ENCODE measurements around the gene CDH5.

The CDH5 gene

GRCh38 chr16:66353055-66353454 lies 13.4 kb upstream of the CDH5 start:
- DNase-seq = no peak

DNA sequence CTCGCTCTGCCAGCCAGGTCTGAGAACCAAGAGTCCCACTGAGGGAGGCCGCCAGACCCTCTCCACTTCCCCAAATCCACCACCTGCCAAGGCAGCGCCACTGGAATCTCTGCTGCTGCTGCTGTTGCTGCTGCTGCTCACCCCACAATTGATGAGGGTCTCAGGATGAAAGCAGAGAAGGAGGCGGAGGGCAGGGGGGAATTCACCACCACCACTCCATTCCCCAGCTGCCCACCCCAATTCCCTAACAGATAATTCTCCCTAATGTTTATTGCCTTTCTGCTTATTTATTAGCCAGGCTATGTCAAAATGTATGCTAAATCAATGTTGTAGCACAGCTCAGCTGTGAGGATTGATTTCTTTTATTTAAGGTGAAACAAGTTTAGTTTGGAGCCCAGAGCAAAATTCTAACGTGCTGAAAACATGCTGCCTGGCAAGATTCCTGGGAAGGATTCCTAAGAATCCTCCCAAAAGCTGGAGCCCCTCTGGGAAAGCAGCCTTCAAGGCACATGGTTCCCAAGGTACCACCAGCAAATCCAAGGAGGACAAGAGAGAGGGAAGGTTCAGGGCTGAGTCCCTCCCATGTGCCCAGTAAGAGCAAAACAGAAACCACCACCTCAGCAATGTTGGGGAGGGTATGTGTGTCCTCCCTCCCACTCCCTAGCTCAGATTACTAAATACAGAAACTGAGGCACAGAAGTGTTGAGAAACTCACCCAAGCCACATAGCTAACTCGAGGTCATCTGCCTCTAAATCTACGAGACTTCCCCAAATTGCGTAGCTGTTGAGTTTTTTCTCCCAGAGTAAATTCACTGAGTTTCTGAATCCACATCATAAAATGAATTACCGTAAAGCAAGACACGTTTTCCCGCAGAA lies 12.2 kb upstream of the CDH5 start:
- no peak for DNase-seq

DNA sequence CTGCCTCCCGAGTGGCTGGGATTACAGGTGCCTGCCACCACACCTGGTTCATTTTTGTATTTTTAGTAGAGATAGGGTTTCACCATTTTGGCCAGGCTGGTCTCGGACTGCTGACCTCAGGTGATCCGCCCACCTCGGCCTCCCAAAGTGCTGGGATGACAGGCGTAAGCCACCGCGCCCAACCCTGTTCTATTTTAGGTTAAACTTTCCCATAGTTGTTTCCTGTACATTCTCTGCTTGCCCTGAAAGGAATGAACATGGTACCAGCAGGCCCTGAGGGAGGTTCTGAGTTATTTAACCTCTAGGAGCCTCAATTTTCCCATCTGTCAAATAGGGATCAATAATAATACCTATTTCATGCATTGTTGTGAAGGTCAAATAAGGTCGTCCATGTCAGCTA lies 11.0 kb upstream of the CDH5 start:
- no peak for DNase-seq

GRCh38 chr16:66357523-66357928 lies 9.0 kb upstream of the CDH5 start:
- DNase-seq = no peak

- no peak for DNase-seq
Measured at GRCh38 chr16:66358231-66358630, 8.3 kb upstream of the CDH5 start.

GRCh38 chr16:66359012-66359411 lies 7.5 kb upstream of the CDH5 start:
- DNase-seq = no peak

DNA sequence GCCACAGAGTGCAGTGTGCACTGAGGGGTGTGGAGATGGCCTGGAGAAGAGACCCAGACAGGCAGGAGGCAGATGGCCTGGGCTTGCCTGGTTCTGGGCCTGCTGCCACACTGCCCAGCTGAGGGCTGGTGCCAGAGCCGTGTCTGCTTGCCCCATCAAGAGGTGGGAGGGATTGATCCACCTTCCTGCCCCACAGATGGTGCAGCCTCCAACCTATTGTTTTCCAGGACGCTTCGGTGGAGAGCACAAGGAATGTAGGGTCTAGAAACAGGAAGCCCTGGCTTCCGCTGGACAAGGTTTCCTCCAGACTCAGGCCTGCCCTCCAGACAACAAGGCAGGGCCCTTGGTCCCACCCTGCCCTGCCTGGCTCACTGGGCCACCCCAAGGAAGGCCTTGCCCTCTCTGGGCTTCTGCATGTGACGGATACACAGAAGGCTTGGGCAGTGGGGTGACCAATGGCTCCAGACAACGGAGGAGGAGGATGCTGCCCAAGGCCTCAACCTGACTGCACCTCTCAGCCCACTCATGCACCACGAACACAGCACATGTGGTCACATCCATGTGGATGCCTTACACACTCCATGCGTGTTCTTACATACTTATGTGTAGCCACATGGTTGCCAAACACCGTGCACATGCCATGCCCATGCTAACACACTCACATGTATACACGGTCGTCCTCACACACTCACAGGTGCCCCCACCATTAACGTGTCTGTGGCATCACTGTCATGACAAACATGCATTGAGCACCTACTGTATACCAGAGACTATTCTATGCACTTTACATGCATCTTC lies 6.5 kb upstream of the CDH5 start:
- DNase-seq = no peak

DNA sequence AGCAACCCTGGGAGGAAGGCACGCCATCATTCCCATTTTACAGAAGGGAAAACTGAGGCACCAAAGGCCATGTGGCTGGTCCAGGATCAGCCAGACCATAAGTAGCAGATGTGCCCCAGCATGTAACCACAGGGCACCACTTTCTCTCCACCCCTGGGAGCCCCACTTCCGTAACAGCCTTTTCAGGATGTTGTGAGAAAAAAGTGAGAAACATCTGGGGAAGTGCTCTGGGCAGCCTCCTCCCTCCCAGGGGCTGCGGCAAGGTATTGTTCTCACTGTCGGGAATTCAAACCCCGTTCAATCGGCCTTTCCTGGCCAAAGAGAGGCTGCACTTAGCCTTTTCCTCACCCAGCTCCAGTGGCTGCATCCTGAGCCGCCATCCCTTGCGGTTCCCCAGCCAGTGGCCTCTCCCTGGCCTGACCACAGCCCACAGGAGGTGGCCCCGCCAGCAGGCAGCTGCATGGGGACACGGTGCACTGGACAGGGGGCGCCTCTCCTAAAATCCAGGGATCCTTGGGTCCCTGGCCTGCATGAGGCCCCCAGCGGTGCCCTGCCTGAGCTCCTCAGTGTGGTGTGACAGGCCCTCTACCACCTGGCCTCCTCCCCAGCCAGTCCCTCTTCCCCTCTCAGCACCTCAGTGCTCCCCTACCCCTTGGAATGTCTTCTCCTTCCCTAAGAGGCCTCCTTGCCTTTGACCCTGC lies 5.7 kb upstream of the CDH5 start:
- DNase-seq = no peak

DNA sequence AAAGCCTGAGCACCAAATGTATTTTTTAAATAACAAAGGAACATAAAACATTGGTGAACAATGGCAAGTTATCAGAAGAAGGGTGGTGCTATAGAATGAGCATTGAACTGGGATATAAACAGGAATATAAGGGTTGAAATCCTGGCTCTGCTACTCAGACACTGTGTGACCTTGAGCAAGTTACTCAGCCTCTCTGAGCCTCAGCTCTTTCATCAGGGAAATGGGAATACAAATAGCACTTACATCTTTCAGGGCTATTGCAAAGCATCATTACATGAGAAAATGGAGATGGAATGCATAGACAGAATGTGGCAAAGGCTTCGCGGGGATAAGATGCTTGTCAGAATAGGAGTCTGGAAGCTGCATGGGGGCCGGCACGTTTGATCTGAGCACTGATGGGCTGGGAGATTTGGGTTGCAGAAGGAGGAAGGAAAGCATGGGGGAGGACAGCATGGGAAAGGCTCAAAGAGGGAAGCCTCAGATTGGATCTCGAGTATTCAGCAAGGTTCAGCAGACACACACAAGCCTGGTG lies 4.8 kb upstream of the CDH5 start:
- DNase-seq = no peak

GRCh38 chr16:66363211-66363777 lies 3.2 kb upstream of the CDH5 start:
- no peak for DNase-seq

DNA sequence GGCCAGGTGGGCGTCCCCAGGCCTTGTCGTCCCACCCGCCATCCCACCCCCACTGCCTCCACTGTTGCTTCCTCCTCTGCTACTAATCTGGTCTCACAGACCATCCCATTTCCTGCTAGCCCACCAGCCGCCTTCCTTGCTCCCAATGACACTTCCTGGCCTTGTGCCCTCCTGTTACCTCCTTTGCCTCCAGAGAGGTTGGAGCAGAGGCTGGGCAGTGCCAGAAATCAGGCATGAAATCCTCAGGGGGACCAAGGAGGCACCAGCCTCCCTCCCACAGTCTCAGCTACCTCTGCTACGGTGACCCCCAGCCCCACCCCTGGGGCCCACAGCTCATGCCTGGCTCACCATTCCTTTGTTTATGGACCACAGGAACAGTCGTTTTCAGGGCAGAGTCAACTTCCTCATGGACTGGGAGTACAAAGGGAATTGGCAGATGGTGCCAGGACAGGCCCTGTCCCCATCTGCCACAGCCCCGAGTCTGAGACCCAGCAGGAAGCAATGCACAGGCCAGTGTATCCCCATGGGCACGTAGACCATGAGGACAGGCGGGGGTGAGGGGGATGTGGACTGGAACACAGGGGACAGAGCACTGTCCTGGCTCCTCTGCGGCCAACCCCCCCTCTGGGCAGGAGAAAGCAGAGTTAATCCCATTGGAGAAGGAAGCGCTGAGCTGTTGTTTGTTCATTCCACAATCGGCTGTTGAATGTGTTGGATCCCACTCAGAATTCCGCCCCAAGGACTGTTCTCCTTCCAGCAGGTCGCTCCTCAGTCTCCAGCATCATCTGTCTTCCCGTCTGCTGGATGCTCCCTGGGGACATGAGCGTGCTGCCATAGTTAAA lies 2.2 kb upstream of the CDH5 start:
- no peak for DNase-seq

DNA sequence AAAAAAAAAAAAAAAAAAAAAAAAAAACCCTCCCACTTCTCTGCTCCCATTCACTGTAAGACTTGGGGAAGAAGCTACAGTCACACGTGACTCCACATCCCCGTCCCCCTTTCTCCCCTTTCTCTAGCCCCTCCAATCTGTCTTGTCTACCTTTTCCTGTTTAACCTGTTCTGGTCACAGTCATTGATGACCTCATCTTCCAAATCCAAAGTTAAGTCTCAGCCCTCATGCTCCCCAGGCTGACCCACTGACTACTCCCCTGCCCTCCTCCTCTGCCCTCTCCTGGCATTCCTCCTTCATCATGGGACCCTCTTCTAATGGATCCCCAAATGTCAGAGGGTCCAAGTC lies 1.6 kb upstream of the CDH5 start:
- no peak for DNase-seq

GRCh38 chr16:66365651-66366050 lies 840 bp upstream of the CDH5 start:
- DNase-seq = no peak

DNA sequence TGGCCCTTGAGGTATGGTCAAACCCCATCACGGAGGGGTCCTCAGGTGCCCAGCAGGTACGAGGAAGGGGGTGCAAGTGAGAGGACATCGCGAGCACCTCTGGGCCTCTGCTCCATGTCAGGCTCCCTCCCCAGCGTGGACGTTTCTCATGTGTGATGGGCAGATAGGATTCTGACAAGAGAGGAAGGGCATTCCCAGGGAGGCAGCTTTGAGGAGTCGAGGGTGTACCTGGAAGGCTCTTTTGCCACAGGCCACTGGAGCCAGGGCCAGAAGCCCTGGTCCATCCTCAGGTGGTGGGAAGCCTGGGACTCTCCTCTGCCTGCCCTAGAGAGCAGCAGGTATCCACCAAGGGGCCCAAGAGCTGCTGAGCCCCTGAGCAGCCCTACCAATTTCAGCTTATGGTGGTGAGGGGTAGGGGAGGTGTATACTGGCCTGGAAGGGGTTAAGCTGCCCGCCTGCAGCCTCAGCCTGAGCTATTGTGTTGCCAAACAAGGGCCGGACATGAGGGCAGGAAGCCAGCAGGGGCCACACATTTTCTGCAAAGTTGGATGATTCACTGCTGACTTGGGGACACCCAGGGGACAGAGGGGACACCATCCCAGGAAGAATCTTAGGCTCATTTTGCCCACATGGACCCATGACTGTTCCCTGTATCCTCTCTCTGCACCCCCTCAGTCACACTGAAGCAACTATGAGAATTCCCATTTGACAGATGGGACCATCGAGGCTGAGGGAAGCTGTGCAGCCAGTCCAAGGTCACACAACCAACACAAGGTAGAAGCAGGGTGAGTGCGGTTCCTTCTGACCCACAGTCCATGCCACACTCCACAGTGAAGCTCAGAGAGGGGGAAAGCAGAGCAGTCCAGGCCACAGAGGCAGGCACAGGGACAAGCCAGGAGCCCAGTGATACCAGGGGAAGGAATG lies 1.7 kb downstream of the CDH5 start:
- no peak for DNase-seq

DNA sequence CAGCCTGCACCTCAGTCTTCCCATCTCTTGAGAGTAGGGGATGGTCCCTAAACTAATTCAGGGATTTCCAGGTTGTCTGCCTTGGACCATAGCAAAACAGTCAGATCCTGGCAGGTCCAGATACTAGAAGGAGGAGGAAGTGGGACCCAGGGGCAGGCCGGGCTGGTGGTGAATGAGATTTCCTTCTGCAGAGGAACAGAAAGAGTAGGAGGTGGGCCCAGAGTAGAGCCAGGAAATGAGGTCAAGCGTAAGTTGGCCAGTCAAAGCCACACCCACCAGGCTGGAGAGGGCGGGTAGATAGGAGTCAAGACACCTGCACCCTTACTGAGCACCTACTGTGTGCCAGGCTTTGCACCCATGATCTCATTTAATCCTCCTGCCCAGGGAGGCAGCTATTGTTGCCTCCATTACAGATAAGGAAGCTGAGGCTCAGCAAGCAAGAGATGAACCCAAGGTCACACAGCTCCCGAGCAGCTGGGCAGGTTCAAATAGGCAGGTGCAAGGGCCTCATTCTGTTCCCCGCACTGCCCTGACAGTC lies 2.6 kb downstream of the CDH5 start:
- no peak for DNase-seq

DNA sequence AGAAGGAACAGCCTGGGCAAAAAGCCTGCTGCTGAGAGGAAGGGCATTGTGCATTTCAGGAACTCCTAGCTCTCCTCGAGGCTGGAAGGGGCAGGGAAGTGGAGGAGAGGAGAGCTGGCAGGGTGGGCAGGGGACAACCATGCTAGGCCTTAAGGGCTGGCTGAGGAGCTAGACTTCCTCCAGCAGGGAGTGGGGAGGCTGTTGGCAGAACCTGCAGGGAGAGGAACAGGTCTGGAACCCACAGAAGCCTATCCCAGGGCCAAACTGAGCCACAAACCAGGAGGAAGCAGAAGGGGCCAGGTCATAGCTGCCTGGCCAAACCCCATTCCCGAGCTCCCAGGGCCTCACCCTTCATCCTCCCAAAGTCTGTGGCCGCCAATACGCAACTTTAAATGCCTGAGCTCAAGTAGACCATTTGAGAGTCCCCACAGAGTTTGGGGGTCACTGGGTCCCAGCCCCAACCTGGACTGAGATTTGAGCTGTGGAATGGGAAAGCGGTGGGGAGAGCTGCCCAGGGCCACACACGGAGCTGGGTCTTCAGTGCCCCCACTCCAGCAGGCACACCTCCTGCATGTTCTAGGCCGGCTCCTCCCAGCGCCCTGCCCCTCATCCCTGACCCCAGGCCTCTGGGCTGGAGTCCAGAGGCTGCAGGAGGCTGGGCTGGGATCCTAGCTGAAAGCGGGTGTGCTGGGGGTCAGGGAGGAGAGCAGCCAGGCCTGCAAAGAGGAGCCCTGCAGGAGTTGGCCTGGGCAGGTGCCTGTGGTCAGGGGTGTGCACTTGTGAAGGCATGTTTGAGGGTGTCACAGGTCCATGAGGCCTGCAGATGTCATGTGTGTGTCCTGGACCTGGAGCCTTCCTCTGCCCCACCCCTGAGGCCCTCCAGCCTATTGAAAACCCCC lies 4.5 kb downstream of the CDH5 start:
- DNase-seq = no peak

- no peak for DNase-seq
Measured at GRCh38 chr16:66372078-66372897, 5.8 kb downstream of the CDH5 start.

GRCh38 chr16:66372898-66373155 lies 6.3 kb downstream of the CDH5 start:
- no peak for DNase-seq

Measured in right kidney (tissue), 1 donor.